Thyroid gland (tissue), 4 donors: ENCODE results near the gene MDH1. TPM values are rescaled to one million over a fixed set of nuclear protein-coding genes. Genes with fewer than 3 reads are reported as not detected.

Source experiments
- DNase-seq, 2 donors: peaks; one replicate each; pipeline ENCODE4 v3.0.0-alpha.2; 2019
- H3K27ac ChIP-seq, 3 donors: fragments of 200-600 bp; sonication (generic); 1 replicate in 2 of 3; 2 replicates in 1 of 3; pipeline ENCODE4 v1.5.1; 2016 to 2019; ENCODE audit warnings: mild to moderate bottlenecking in 1 of 3, moderate library complexity in 1 of 3
- H3K27me3 ChIP-seq: fragments of 200-600 bp; sonication (generic); one replicate; pipeline ENCODE4 v1.5.1; 2019
- H3K36me3 ChIP-seq, 2 donors: fragments of 200-600 bp; sonication (generic); one replicate each; pipeline ENCODE4 v1.5.1; 2016 to 2019
- H3K4me1 ChIP-seq, 2 donors: fragments of 200-600 bp; sonication (generic); one replicate each; pipeline ENCODE4 v1.5.1; 2017 to 2019
- H3K4me3 ChIP-seq, 3 donors: fragments of 200-600 bp; sonication (generic); replicated peaks in 1 of 3; 1 replicate in 2 of 3; 2 replicates in 1 of 3; pipeline ENCODE4 v1.5.1; 2016; ENCODE audit warnings: mild to moderate bottlenecking in 1 of 3
- H3K9me3 ChIP-seq: fragments of 200-600 bp; sonication (generic); one replicate; pipeline ENCODE4 v1.5.1; 2017
- POLR2A ChIP-seq, 2 donors: fragments of 450-650 bp; IDR thresholded peaks; one replicate each; pipeline ENCODE4 v1.6.1; 2017; ENCODE audit warnings: antibody characterized with exemption in 2 of 2, mild to moderate bottlenecking in 2 of 2, moderate library complexity in 1 of 2
- WGBS, 2 donors: methylation state at CpG; one replicate each; pipeline ENCODE4 v1.1.5; 2017; 5-methylcytosine and 5-hydroxymethylcytosine counted together
- intact Hi-C: fragments of 100-400 bp; cut with DNase I; formaldehyde crosslinking; loops from one replicate; pipeline ENCODE4 v1.15.1; 2023
- total RNA-seq, 4 donors: library from RNA; depleted of rRNA; stranded (reverse); fragments of >200 nt; gene quantifications; one replicate each; pipeline ENCODE4 v1.2.3, GENCODE V29; 2016
- TF ChIP-seq, protein P1 (sequence below), 6 experiments: fragments of 200-600 bp in 3 of 6; fragments of 450-650 bp in 3 of 6; sonication (generic) in 3 of 6; IDR thresholded peaks; one replicate each; pipeline ENCODE4 v1.5.1; 2016 to 2019; ENCODE audit warnings: antibody characterized with exemption in 6 of 6, mild to moderate bottlenecking in 2 of 6, inconsistent platforms in 1 of 6, moderate library complexity in 1 of 6

Gene MDH1
- total RNA-seq, 4 donors from 2014 or later, result 119 to 178 (median 136) TPM

DNA sequence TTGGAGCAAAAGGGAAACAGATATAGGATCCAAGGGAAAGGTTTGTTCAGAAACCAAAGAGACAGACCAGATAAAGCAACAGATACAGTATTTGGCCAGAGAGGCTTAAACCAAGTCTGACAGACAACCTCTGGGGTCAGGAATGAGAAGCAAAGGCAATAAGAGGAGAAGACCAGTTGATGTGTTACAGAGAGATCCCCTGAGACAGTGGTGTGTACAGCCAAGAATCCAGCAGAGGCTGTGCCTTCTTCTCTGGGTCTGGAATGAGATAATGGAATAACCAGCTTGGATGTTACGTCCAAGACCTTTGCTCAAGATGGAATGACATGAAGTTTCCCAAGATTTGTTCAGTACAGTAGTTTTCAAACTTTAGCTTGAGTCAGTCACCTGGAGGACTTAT, 61.1 kb downstream of the MDH1 start:
- DNase-seq, result no peak
- Histone ChIP-seq H3K27ac (no peak overlapping the region), H3K36me3 (no peaks in the 10 kb centered on the region), H3K4me1 (no peaks in the 10 kb centered on the region), H3K4me3 (no peak overlapping the region), H3K27me3 (no peaks in the 10 kb centered on the region), H3K9me3 (no peaks in the 10 kb centered on the region)
- intact Hi-C loops, result loop anchor here (10.0 kb wide), 1 partner anchor 305 kb away; no protein-coding TSS in a partner anchor
- 77 to 95% methylated on average over 1 of the region's 1 CpG for WGBS, 2 donors
- TF ChIP-seq POLR2A (IDR thresholded peaks at IDR 0.05), result no peak
- TF ChIP-seq, protein P1, sequence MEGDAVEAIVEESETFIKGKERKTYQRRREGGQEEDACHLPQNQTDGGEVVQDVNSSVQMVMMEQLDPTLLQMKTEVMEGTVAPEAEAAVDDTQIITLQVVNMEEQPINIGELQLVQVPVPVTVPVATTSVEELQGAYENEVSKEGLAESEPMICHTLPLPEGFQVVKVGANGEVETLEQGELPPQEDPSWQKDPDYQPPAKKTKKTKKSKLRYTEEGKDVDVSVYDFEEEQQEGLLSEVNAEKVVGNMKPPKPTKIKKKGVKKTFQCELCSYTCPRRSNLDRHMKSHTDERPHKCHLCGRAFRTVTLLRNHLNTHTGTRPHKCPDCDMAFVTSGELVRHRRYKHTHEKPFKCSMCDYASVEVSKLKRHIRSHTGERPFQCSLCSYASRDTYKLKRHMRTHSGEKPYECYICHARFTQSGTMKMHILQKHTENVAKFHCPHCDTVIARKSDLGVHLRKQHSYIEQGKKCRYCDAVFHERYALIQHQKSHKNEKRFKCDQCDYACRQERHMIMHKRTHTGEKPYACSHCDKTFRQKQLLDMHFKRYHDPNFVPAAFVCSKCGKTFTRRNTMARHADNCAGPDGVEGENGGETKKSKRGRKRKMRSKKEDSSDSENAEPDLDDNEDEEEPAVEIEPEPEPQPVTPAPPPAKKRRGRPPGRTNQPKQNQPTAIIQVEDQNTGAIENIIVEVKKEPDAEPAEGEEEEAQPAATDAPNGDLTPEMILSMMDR (IDR thresholded peaks at IDR 0.05), result no peak

DNA sequence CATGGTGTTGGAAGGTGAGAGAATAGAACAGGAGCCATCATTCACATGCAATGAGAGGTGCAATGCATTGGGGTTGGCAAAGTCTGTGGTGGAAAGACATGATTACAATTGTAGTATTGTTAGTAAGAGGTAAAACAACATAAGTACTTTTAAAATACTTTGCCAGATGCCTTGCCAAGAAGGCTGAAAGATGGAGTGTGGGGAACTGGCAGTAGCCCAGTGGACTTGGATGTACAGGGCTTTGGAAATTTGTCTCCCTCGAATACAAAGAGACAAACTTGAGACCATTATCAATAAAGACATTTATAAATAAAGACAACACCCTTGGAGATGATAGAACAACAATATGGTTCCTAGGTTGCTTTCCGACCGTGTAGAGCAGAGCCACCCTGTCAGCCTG, 62.0 kb downstream of the MDH1 start:
- DNase-seq, result no peak
- TF ChIP-seq, protein P1 (IDR thresholded peaks at IDR 0.05), result no peak
- intact Hi-C loops, result no loop called here
- Histone ChIP-seq H3K4me3 (no peak overlapping the region), H3K27ac (no peak overlapping the region), H3K27me3 (no peaks in the 10 kb centered on the region), H3K4me1 (no peaks in the 10 kb centered on the region), H3K36me3 (no peaks in the 10 kb centered on the region), H3K9me3 (no peaks in the 10 kb centered on the region)
- 71 to 77% methylated on average over 3 of the region's 3 CpGs for WGBS, 2 donors

DNA sequence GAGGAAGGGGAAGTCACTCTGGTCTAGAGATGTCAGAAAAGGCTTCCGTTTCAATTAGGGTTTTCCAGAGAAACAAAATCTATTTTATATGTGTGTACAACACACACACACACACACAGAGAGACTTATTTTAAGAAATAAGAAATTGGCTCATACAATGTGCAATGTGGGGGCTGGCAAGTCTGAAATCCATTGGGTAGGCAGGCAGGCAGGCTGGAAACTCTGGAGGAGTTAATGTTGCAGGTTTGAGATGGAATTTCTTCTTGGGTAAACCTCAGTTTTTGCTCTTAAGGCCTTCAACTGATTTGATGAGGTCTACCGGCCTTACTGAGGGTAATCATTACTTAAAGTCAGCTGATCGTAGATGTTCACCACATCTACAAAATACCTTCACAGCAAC, 62.6 kb downstream of the MDH1 start:
- H3K36me3 ChIP-seq, result no peaks in the 10 kb centered on the region
- H3K4me1 ChIP-seq, result no peaks in the 10 kb centered on the region
- WGBS, 2 donors, result 85 to 92% methylated on average over 3 of the region's 3 CpGs
- no peak for DNase-seq
- no peak overlapping the region for H3K27ac ChIP-seq
- TF ChIP-seq, protein P1 (IDR thresholded peaks at IDR 0.05), result no peak
- TF ChIP-seq POLR2A (IDR thresholded peaks at IDR 0.05), result no peak
- intact Hi-C loops, result no loop called here
- H3K4me3 ChIP-seq, result no peak overlapping the region
- no peaks in the 10 kb centered on the region for H3K9me3 ChIP-seq
- no peaks in the 10 kb centered on the region for H3K27me3 ChIP-seq

DNA sequence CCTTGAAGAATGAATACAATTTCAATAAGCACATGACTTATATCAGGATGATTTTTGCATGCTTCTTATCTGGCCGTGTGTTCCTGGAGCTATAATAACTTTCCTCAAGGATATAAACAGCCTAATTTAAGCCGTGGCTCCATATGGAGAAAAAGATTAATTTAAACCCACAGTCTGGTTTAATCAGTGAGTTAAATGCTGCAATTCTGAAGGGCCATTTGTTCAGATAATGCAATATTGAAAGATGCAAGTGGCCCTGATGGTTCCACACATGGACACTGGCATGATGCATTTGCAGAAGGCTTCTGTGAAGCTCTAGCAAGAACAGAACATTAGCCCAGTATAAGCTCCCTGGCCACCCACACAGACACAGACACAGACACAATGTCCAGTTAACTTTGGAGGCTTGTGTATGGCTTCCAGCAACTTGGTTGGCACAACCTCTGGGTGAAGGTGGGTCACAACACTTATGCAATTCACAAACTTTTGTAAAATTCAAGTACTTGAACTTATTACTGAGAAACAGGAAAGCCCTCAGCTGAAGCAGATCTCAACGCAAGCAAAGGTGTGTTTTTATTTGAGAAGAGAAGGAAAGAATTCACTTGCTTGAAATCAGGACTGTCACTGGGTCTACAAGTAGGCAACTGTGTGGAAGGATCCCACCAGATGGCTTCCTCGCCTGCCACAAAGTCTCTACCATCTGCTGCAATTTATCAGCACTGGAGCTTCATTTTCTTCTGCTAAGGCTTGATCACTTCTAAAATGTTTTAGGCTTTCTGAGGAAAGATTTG, 63.3 kb downstream of the MDH1 start:
- no peak overlapping the region for H3K4me3 ChIP-seq
- no peaks in the 10 kb centered on the region for H3K27me3 ChIP-seq
- H3K27ac ChIP-seq, result no peak overlapping the region
- no peak for DNase-seq
- no peak for TF ChIP-seq POLR2A (IDR thresholded peaks at IDR 0.05)
- TF ChIP-seq, protein P1 (IDR thresholded peaks at IDR 0.05), result no peak
- no peaks in the 10 kb centered on the region for H3K36me3 ChIP-seq
- intact Hi-C loops, result no loop called here
- no peaks in the 10 kb centered on the region for H3K9me3 ChIP-seq
- WGBS, 2 donors, result 73 to 79% methylated on average over 4 of the region's 4 CpGs
- H3K4me1 ChIP-seq, result no peaks in the 10 kb centered on the region

DNA sequence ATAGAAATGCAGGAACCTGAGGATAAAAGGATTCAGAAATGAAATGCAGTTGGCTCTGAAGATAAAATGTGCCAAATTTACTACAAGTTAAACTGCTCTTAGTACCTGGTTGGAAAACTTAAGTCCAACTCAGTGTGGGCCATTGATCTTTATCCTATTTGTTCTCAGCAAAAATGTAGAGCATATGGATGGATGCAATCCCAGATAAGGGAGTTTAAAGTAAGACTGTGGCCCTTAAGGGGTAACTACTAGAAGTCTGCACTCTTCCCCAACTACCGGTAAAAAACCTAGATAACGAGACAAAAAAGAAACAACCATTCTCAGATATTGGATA, 63.9 kb downstream of the MDH1 start:
- Histone ChIP-seq H3K4me3 (no peak overlapping the region), H3K36me3 (no peaks in the 10 kb centered on the region), H3K27ac (no peak overlapping the region), H3K27me3 (no peaks in the 10 kb centered on the region), H3K9me3 (no peaks in the 10 kb centered on the region), H3K4me1 (no peaks in the 10 kb centered on the region)
- DNase-seq, result no peak
- intact Hi-C loops, result no loop called here
- TF ChIP-seq, protein P1 (IDR thresholded peaks at IDR 0.05), result no peak
- TF ChIP-seq POLR2A (IDR thresholded peaks at IDR 0.05), result no peak
- WGBS, 2 donors, result 77 to 83% methylated on average over 2 of the region's 2 CpGs
